HS-5 (cell line): ENCODE results near the gene NR6A1.

Experiments used
- DNase-seq: peaks from one replicate; pipeline ENCODE4 v3.0.0-alpha.2; 2012; ENCODE audit warnings: low read depth

NR6A1 gene

GRCh38 chr9:124503713-124504529 is 267.2 kb downstream of the NR6A1 start:
- no peak for DNase-seq

GRCh38 chr9:124502711-124503702 is 268.1 kb downstream of the NR6A1 start:
- no peak for DNase-seq

GRCh38 chr9:124501771-124502320 is 269.3 kb downstream of the NR6A1 start:
- no peak for DNase-seq

GRCh38 chr9:124500796-124501611 is 270.1 kb downstream of the NR6A1 start:
- DNase-seq, result no peak

GRCh38 chr9:124500028-124500795 is 270.9 kb downstream of the NR6A1 start:
- no peak for DNase-seq

GRCh38 chr9:124499216-124499615 is 271.9 kb downstream of the NR6A1 start:
- no peak for DNase-seq

GRCh38 chr9:124498499-124499146 is 272.5 kb downstream of the NR6A1 start:
- DNase-seq, result no peak

- DNase-seq, result no peak
Measured at GRCh38 chr9:124498040-124498439, 273.1 kb downstream of the NR6A1 start.

- no peak for DNase-seq
Measured at GRCh38 chr9:124497441-124497840, 273.7 kb downstream of the NR6A1 start.

- no peak for DNase-seq
Measured at GRCh38 chr9:124496463-124496862, 274.6 kb downstream of the NR6A1 start.

GRCh38 chr9:124496075-124496449 is 275.0 kb downstream of the NR6A1 start:
- DNase-seq, result no peak

GRCh38 chr9:124495126-124496074 is 275.7 kb downstream of the NR6A1 start:
- no peak for DNase-seq

GRCh38 chr9:124493794-124494479 is 277.2 kb downstream of the NR6A1 start:
- DNase-seq, result no peak

- DNase-seq, result no peak
Measured at GRCh38 chr9:124493218-124493617, 277.9 kb downstream of the NR6A1 start.

- DNase-seq, result no peak
Measured at GRCh38 chr9:124492818-124493217, 278.3 kb downstream of the NR6A1 start.

- no peak for DNase-seq
Measured at GRCh38 chr9:124491049-124491975, 279.8 kb downstream of the NR6A1 start.

- no peak for DNase-seq
Measured at GRCh38 chr9:124490004-124490403, 281.1 kb downstream of the NR6A1 start.

- no peak for DNase-seq
Measured at GRCh38 chr9:124489222-124489621, 281.9 kb downstream of the NR6A1 start.
